H7 (cell line): Measurements from ENCODE around the gene ABHD16A. TPM values are rescaled to one million over a fixed set of nuclear protein-coding genes. Genes with fewer than 3 reads are reported as not detected.

Experiments used
- DNase-seq: peaks from one replicate; pipeline ENCODE4 v3.0.0; 2012
- H3K27me3 ChIP-seq: 2 replicates; pipeline ENCODE4 v1.6.0; 2011; ENCODE audit warnings: mild to moderate bottlenecking, low read length; ENCODE audit not compliant: control insufficient read depth, insufficient read depth
- H3K36me3 ChIP-seq: replicated peaks from 2 replicates; pipeline ENCODE4 v1.5.1; 2011; ENCODE audit warnings: low read length; ENCODE audit not compliant: control insufficient read depth, insufficient read depth
- H3K4me3 ChIP-seq: 2 replicates; pipeline ENCODE4 v1.5.1; 2011; ENCODE audit warnings: low read depth, mild to moderate bottlenecking, control low read depth, low read length, moderate library complexity; ENCODE audit not compliant: insufficient read depth
- total RNA-seq: library from RNA; depleted of rRNA; stranded (reverse); fragments of >200 nt; shearing (Covaris generic); gene quantifications from 2 replicates; pipeline ENCODE4 v1.2.3, GENCODE V29; 2014

The ABHD16A gene
- total RNA-seq, 1 experiment from 2014 or later = 39.7 TPM

DNA sequence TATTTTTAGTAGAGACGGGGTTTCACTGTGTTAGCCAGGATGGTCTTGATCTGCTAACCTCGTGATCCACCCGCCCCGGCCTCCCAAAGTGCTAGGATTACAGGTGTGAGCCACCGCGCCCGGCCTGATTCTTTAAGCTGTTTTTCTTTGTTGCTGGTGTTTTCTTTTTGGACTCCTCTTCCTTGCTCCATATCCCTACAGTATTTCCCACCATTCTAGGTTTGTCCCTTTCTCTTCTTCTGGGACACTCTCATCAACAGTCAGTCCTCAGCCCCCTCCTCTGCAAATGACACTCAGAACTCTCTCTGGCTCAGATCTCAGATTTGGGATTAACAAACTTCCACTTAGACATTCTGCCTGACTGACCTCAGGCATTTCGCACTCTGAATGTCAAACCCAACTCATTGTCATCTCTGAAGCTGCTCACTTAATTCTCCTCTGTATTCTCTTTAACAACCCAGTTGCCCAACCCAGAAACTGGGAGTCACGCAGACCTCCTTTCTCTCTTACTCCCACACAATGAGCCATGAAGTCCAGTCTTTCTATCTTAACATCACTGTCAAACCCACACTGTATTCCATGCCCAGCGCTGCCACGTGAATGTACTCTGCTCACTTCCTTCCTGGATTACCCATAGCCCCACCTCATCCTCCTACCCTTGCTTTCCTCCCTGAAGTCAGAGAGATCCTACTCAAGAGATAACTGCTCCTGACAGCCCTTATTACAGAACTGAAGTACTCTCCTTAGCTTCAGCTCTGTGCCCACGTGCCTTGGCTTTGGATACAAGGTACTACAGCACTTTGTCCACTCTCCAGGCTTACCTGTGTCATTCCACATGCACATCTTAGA is 22.6 kb upstream of the ABHD16A start:
- DNase-seq = no peak
- H3K36me3 ChIP-seq = peaks cover 9% of the 10 kb centered on the region
- H3K27me3 ChIP-seq = no peaks in the 10 kb centered on the region
- no peak overlapping the region for H3K4me3 ChIP-seq

GRCh38 chr6:31723980-31724691 is 21.0 kb upstream of the ABHD16A start:
- no peak for DNase-seq
- no peak overlapping the region for H3K4me3 ChIP-seq

GRCh38 chr6:31723245-31723979 is 20.3 kb upstream of the ABHD16A start, which contains the start of gene MPIG6B:
MPIG6B (plus strand) TSS chr6:31723373; CDS start chr6:31723384, 11 bp downstream.
- peak; percentile 58 for DNase-seq
- no peaks in the 10 kb centered on the region for H3K27me3 ChIP-seq

More at GRCh38 chr6:31723980-31724691, 21.0 kb upstream of the ABHD16A start:
- peaks cover 9% of the 10 kb centered on the region for H3K36me3 ChIP-seq
- no peaks in the 10 kb centered on the region for H3K27me3 ChIP-seq

GRCh38 chr6:31722173-31722572 is 19.0 kb upstream of the ABHD16A start:
- H3K27me3 ChIP-seq = no peaks in the 10 kb centered on the region
- DNase-seq = no peak
- no peak overlapping the region for H3K4me3 ChIP-seq
- peaks cover 3% of the 10 kb centered on the region for H3K36me3 ChIP-seq

More at GRCh38 chr6:31723245-31723979, 20.3 kb upstream of the ABHD16A start, which contains the start of gene MPIG6B:
- no peak within 1 kb of the TSS for H3K4me3 ChIP-seq
- H3K36me3 ChIP-seq = peaks cover 8% of the 10 kb centered on the region

DNA sequence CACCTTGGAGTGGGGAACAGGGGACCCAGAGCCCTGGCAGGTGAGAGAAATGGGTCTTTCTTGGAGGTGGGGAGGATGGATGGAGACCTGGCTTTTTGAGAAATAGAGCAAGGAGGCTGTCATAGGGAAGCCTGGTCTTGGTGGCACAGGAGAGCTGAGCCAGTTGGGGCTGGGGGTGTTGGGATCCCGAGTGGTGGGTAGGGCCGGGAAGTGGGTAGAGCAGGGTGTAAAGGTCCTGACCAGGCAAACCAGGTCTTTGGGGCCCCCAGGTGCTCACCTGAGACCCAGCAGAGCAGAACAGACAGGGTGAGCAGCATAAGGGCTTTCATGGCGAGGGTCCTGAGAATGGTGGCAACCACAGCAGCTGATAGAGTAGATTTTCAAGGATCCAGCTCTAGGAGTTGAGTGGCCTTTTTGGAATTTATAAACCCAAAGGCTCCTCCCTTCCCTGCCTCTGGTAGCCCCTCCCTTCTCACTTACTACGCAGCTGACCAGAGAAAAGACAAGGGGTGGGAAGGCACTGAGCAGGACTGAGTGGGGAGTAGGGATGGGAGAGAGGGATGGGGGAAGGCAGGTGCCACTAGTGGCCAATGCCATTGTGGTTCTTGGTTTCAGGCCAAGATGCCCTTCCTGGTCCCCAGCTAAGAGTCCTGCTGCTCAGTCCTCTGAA is 18.4 kb upstream of the ABHD16A start, which contains the start of gene LY6G6C:
Gene LY6G6C (minus strand): TSS at position 396 of the 670 bp plus-strand sequence. CDS start 67 bp downstream, at position 329.
- Histone ChIP-seq H3K4me3 (no peak within 1 kb of the TSS), H3K27me3 (no peaks in the 10 kb centered on the region), H3K36me3 (no peaks in the 10 kb centered on the region; the same call in 1 of the 2 replicates)
- DNase-seq = no peak

GRCh38 chr6:31720196-31720770 is 17.2 kb upstream of the ABHD16A start:
- H3K27me3 ChIP-seq = no peaks in the 10 kb centered on the region
- no peak overlapping the region for H3K4me3 ChIP-seq
- DNase-seq = no peak
- no peaks in the 10 kb centered on the region for H3K36me3 ChIP-seq

DNA sequence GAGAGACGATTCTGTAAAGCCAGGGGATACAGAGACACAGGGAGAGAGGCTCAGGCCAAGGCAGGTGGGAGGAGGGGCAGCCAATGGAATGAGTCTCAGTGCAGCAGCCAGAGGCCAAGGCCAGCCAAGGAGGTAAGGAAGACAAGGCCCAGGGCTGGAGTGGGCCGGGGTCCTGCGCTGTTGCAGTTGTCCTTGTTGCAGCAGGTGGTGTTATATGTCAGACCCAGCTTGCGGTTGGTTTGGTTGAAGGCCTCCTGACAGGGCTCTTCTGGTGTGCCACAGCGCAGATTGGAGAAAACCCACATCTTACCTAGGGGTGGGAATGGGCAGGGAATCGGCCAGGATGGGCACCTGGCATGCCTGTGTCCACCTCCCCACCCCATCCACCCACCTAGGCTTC is 15.9 kb upstream of the ABHD16A start:
- Histone ChIP-seq H3K36me3 (no peaks in the 10 kb centered on the region), H3K27me3 (no peaks in the 10 kb centered on the region), H3K4me3 (no peak overlapping the region)
- peak; percentile 38 for DNase-seq

DNA sequence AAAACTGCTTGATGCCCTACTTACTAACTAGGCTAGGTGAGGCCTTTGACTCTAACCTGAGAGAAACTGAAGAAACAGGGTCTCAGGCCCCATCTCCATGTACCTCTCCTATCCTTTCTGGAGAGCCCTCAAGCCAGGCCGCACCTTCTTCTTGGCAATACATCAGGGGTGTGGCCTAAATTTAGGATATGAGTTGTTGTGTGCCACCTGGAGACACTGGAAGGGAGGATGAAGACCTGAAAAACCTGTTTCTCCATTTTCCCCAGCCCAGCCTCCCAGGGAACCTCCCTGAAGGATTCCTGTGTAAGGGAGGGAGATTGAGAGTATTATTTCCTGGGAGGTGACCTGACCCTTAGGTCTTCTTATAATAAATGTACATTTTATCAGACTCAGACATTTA is 15.1 kb upstream of the ABHD16A start:
- no peak overlapping the region for H3K4me3 ChIP-seq
- peak; percentile 66 for DNase-seq
- no peaks in the 10 kb centered on the region for H3K27me3 ChIP-seq
- H3K36me3 ChIP-seq = no peaks in the 10 kb centered on the region

GRCh38 chr6:31717499-31718222 is 14.5 kb upstream of the ABHD16A start:
- no peaks in the 10 kb centered on the region for H3K36me3 ChIP-seq
- peak; percentile 87 for DNase-seq
- no peak overlapping the region for H3K4me3 ChIP-seq
- H3K27me3 ChIP-seq = no peaks in the 10 kb centered on the region

DNA sequence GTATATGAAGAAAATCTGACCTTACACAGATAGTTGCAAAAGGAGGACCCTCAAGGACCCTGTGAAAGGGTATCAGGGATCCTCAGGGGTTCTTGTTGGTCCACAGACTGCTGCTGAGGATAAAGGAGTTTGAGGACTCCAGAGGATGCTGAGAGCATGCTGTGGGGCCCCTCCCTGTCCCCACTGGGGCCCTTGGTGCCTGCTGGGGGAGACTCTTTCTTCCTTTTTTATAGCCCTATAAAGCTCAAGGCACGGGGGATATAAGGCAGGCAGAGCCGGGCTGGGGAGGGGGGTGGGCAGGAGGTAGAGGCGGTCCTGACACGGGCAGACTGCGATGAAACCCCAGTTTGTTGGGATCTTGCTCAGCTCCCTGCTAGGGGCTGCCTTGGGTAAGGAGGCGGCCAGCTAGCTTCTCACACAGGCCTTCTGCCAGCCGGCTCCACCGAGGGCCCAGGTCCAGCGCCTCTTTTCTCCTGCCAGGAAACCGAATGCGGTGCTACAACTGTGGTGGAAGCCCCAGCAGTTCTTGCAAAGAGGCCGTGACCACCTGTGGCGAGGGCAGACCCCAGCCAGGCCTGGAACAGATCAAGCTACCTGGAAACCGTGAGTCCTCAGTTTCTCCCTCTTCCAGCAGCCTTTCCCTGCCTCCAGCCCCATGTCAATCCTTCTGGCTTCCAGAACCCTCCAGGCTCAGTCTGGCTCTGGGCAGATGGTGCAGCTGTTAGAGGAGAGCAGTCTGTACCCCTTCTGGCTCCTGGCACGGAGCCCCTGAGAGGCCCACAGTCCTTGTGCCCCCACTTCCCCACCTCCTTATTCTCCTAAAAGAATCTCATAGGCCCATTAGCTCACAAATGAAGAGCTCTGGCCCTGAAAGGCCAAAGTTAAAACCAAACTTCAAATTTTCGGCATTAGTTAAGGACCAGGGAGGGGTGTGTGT is 12.2 kb upstream of the ABHD16A start, which contains the start of gene LY6G6D:
Gene LY6G6D (plus strand): TSS at position 327 of the 937 bp plus-strand sequence. CDS start 8 bp downstream, at position 335.
- Histone ChIP-seq H3K4me3 (no peak within 1 kb of the TSS), H3K27me3 (no peaks in the 10 kb centered on the region), H3K36me3 (no peaks in the 10 kb centered on the region)
- DNase-seq = peak; percentile 73

- Histone ChIP-seq H3K4me3 (no peak overlapping the region), H3K27me3 (no peaks in the 10 kb centered on the region), H3K36me3 (no peaks in the 10 kb centered on the region)
- DNase-seq = peak; percentile 83
These were observed 11.0 kb upstream of the ABHD16A start for GRCh38 chr6:31713991-31714684.

DNA sequence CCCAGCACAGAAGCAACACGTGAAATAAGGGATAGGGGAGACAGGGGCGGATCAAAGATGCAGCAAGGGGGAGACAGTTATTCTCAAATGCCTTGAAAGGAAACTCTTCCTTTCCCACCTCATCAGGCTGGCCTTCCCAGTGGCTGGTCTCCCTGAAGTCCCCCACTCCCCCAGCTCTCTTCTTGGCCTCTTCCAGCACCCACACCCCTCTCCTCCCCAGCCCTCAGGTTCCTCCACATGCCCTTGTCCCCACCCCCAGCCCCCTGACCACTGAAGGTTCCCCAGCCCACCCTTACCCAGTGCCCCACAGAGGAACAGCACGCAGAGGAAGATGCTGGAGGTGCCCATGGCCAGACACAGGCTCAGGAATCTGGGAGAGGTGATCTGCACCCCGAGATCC is 10.3 kb upstream of the ABHD16A start:
- H3K36me3 ChIP-seq = no peaks in the 10 kb centered on the region
- no peak overlapping the region for H3K4me3 ChIP-seq
- H3K27me3 ChIP-seq = no peaks in the 10 kb centered on the region
- DNase-seq = peak; percentile 52
